ENCODE measurements around the gene FAM222B.

- TF ChIP-seq REST (tag by site-specific recombination; IDR thresholded peaks at IDR 0.05) (no peak), TCF7L2 (IDR thresholded peaks at IDR 0.05; ENCODE audit: borderline replicate concordance, low read depth, low read length) (no peak), CTCF (tag by site-specific recombination; IDR thresholded peaks at IDR 0.05) (no peak), ZNF10 (tag by site-specific recombination; IDR thresholded peaks at IDR 0.05) (no peak), ZNF121 (tag by site-specific recombination; IDR thresholded peaks at IDR 0.05) (no peak), ZNF791 (tag by site-specific recombination; IDR thresholded peaks at IDR 0.05) (no peak)
Measured at GRCh38 chr17:28756049-28756804, 86.4 kb downstream of the FAM222B start.

Data from HEK293 (cell line).